ENCODE measurements around the gene MED12L.

- TF ChIP-seq, protein P1, sequence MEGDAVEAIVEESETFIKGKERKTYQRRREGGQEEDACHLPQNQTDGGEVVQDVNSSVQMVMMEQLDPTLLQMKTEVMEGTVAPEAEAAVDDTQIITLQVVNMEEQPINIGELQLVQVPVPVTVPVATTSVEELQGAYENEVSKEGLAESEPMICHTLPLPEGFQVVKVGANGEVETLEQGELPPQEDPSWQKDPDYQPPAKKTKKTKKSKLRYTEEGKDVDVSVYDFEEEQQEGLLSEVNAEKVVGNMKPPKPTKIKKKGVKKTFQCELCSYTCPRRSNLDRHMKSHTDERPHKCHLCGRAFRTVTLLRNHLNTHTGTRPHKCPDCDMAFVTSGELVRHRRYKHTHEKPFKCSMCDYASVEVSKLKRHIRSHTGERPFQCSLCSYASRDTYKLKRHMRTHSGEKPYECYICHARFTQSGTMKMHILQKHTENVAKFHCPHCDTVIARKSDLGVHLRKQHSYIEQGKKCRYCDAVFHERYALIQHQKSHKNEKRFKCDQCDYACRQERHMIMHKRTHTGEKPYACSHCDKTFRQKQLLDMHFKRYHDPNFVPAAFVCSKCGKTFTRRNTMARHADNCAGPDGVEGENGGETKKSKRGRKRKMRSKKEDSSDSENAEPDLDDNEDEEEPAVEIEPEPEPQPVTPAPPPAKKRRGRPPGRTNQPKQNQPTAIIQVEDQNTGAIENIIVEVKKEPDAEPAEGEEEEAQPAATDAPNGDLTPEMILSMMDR (IDR thresholded peaks at IDR 0.05) = no peak
- no peak for TF ChIP-seq POLR2A (IDR thresholded peaks at IDR 0.05)
Observed at GRCh38 chr3:151227266-151227806, 141.9 kb downstream of the MED12L start.

Data from esophagus squamous epithelium (tissue), 4 donors.